Cerebellar cortex (tissue), 1 donor: Measurements from ENCODE around the gene SEPTIN2.
"Not testable (repeated sequence)": the region's sequence is repeated elsewhere in the genome, so short reads cannot be mapped to it uniquely, and the experiment has no call there.

Experiments
- DNase-seq: peaks from one replicate; pipeline ENCODE4 v3.0.0-alpha.2; 2015; ENCODE audit warnings: low spot score

The SEPTIN2 gene

GRCh38 chr2:241351640-241352031, 35.9 kb downstream of the SEPTIN2 start:
- DNase-seq, result no peak

- no peak for DNase-seq
Measured at GRCh38 chr2:241352227-241352626, 36.5 kb downstream of the SEPTIN2 start.

- peak; percentile 72 for DNase-seq
Measured at GRCh38 chr2:241354668-241355658, 39.2 kb downstream of the SEPTIN2 start.

- peak; percentile 99 for DNase-seq
Measured at GRCh38 chr2:241355983-241356870, 40.5 kb downstream of the SEPTIN2 start, which contains the start of gene FARP2. Gene FARP2, plus strand, starts transcription at chr2:241356285. Its CDS starts 16,823 bp downstream, at chr2:241373108.

- DNase-seq, result no peak
Measured at GRCh38 chr2:241356871-241357260, 41.1 kb downstream of the SEPTIN2 start.

- DNase-seq, result no peak
Measured at GRCh38 chr2:241357531-241357930, 41.8 kb downstream of the SEPTIN2 start.

- DNase-seq, result no peak
Measured at GRCh38 chr2:241358470-241358869, 42.7 kb downstream of the SEPTIN2 start.

- no peak for DNase-seq
Measured at GRCh38 chr2:241359481-241360045, 43.8 kb downstream of the SEPTIN2 start.

- peak; percentile 40 for DNase-seq
Measured at GRCh38 chr2:241363426-241363825, 47.7 kb downstream of the SEPTIN2 start.

- DNase-seq, result no peak
Measured at GRCh38 chr2:241364781-241365180, 49.1 kb downstream of the SEPTIN2 start.

- no peak for DNase-seq
Measured at GRCh38 chr2:241366678-241367077, 51.0 kb downstream of the SEPTIN2 start.

- DNase-seq, result no peak
Measured at GRCh38 chr2:241368643-241369042, 52.9 kb downstream of the SEPTIN2 start.

GRCh38 chr2:241372361-241372992, 56.8 kb downstream of the SEPTIN2 start:
- DNase-seq, result no peak

GRCh38 chr2:241373446-241373845, 57.7 kb downstream of the SEPTIN2 start:
- DNase-seq, result peak; percentile 96

GRCh38 chr2:241373906-241374305, 58.2 kb downstream of the SEPTIN2 start:
- not testable (repeated sequence) for DNase-seq

- no peak for DNase-seq
Measured at GRCh38 chr2:241375300-241375699, 59.6 kb downstream of the SEPTIN2 start.

- DNase-seq, result no peak
Measured at GRCh38 chr2:241376808-241377207, 61.1 kb downstream of the SEPTIN2 start.

- DNase-seq, result no peak
Measured at GRCh38 chr2:241378816-241379215, 63.1 kb downstream of the SEPTIN2 start.

GRCh38 chr2:241379481-241380480, 64.1 kb downstream of the SEPTIN2 start:
- DNase-seq, result no peak

GRCh38 chr2:241381872-241382271, 66.1 kb downstream of the SEPTIN2 start:
- no peak for DNase-seq
